Posterior vena cava (tissue), 2 donors: Measurements from ENCODE around the gene IFI6. TPM values are rescaled to one million over a fixed set of nuclear protein-coding genes. Genes with fewer than 3 reads are reported as not detected.
"Not testable (repeated sequence)": the region's sequence is repeated elsewhere in the genome, so short reads cannot be mapped to it uniquely, and the experiment has no call there.

ENCODE experiments used
- DNase-seq: peaks from one replicate; pipeline ENCODE4 v3.0.0-alpha.2; 2020; ENCODE audit warnings: low spot score
- intact Hi-C, 2 donors: fragments of 100-400 bp; cut with DNase I; formaldehyde crosslinking; loops; one replicate each; pipeline versions ENCODE4 v1.14.1 to v1.14.2; 2022 to 2023
- total RNA-seq, 2 donors: library from RNA; stranded (reverse); fragmentation: NEBNext Ultra II Directional; extraction: Animal tissue kit (Norgen Biotek cat#: 25700); gene quantifications; one replicate each; pipeline ENCODE4 v1.2.1, GENCODE V29; 2021
- donor health status: DM: yes; HTN: yes; CAD: no.
- donor health status: DM: yes; HTN: yes; CAD: no.

The IFI6 gene
- total RNA-seq, 2 donors from 2014 or later, result 55.2 to 104 TPM

DNA sequence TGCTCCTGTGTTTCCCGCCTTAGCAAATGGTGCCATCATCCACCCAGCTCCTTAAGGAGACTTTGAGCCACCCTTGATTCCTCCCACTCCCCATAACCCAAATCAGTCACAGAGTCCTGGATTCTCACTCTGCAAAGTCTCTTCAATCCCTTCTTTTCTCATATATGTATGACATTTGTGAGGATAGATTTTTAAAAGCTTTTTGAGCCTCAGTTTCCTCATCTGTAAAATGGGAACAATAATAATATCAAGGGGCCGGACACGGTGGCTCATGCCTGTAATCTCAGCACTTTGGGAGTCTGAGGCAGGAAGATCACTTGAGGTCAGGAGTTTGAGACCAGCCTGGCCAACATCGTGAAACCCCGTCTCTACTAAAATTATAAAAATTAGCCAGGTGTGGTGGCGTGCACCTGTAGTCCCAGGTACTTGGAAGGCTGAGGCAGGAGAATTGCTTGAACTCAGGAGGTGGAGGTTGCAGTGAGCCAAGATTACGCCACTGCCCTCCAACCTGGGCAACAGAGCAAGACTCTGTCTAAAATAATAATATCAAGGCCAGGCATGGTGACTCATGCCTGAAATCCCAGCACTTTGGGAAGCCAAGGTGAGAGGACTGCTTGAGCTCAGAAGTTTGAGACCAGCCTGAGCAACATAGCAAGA, 52.1 kb downstream of the IFI6 start:
- intact Hi-C loops, DNase-seq: not testable (repeated sequence)

DNA sequence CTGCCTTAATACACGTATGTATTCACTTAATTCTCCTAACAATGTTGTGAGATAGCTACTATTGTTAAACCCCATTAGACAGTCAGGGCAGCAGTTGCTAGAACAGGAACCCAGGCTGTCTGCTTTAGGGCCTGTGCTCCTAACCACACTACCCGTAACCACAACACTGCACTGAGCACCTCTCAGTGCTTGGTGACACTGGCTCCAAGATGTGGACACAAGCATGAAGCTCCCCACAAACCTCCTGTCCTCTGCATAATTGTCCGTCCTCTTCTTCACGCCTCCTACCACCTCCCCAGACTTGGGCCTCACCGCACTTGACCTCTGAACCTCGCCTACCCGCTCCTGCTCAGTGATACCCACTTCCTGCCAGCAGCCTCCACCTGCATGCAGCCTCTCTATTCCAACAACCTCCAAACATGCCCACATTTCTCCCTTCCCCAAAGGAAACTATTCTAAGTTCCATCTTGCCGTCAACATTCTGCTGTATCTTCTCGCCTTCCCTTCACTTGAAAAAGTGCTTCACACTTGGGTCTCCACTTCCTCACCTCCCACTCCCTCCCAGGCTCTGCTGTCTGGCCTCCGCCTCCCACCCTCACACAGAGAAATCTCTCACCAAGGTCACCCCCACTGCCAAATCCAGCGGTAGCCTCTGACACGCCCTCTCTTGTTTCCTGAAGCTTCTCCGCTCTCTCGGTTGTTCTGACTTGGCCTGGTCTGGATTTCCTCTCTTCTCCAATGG, 53.5 kb downstream of the IFI6 start:
- no peak for DNase-seq
- intact Hi-C loops, result no loop called here

GRCh38 chr1:27617420-27617819, 54.6 kb downstream of the IFI6 start:
- intact Hi-C loops, result loop anchor here in 1 of 2 donors (2.0 kb wide), 1 partner anchor 51 kb away; no protein-coding TSS in a partner anchor

GRCh38 chr1:27616441-27616840, 55.6 kb downstream of the IFI6 start:
- no peak for DNase-seq
- intact Hi-C loops, result loop anchor here in 1 of 2 donors (2.0 kb wide), 1 partner anchor 52 kb away; no protein-coding TSS in a partner anchor

More at GRCh38 chr1:27617420-27617819, 54.6 kb downstream of the IFI6 start:
- DNase-seq, result no peak

Other genes starting within 250 kb of the IFI6 start
- 100 to 1,000 TPM; 154 to 155 TPM for gene WASF2, start 182.0 kb downstream of the IFI6 start, total RNA-seq
- gene AHDC1, start 68.0 kb downstream of the IFI6 start, total RNA-seq, result 10 to 100 TPM; 54.5 to 58.3 TPM
- gene FGR, start 37.0 kb downstream of the IFI6 start, total RNA-seq, result 10 to 100 TPM; 21.9 to 22.5 TPM
- gene FAM76A, start 53.8 kb upstream of the IFI6 start, total RNA-seq, result 10 to 100 TPM; 16.5 to 21.0 TPM
- 10 to 100 TPM; 59.2 to 62.9 TPM for gene STX12, start 101.0 kb upstream of the IFI6 start, total RNA-seq
- gene PPP1R8, start 158.6 kb upstream of the IFI6 start, total RNA-seq, result 10 to 100 TPM; 27.9 to 29.6 TPM
- gene THEMIS2, start 200.4 kb upstream of the IFI6 start, total RNA-seq, result 10 to 100 TPM; 21.0 to 34.7 TPM
- gene RPA2, start 242.4 kb upstream of the IFI6 start, total RNA-seq, result 10 to 100 TPM; 20.8 to 21.1 TPM